ENCODE results near the gene TMEM42. TPM values are rescaled to one million over a fixed set of nuclear protein-coding genes. Genes with fewer than 3 reads are reported as not detected.

TMEM42 gene
- total and polyA plus RNA-seq, 2 experiments from 2014 or later: 7.4 to 13.3 TPM

GRCh38 chr3:44905446-44906157, 43.9 kb downstream of the TMEM42 start (continued):
- TF ChIP-seq REST (IDR thresholded peaks at IDR 0.05; ENCODE audit: unreplicated experiment) (no peak), ZNF331 (CRISPR knock-in tag; IDR thresholded peaks at IDR 0.05; ENCODE audit: low read depth) (no peak), ZNF114 (CRISPR knock-in tag; IDR thresholded peaks at IDR 0.05) (no peak), JUNB (IDR thresholded peaks at IDR 0.05; ENCODE audit: unreplicated experiment) (no peak), CTCF (conservative IDR thresholded peaks at IDR 0.05; ENCODE audit: low read depth in 2 of 2) (no peak), EZH2phosphoT487 (IDR thresholded peaks at IDR 0.05; ENCODE audit: unreplicated experiment) (no peak)

GRCh38 chr3:44906997-44907396, 45.3 kb downstream of the TMEM42 start:
- Mint-ChIP-seq H3K4me1 (no peaks in the 10 kb centered on the region), H3K9me3 (peaks cover 3% of the 10 kb centered on the region; the same call in 1 of the 3 replicates), H3K27ac (no peak overlapping the region), H3K27me3 (ENCODE audit: insufficient read depth, low read depth, poor library complexity) (peaks cover 6% of the 10 kb centered on the region), H3K36me3 (ENCODE audit: low read depth) (no peaks in the 10 kb centered on the region; the same call in 2 of the 3 replicates), H3K4me3 (no peak overlapping the region)
- Histone ChIP-seq H3K36me3 (ENCODE audit: insufficient read depth) (no peaks in the 10 kb centered on the region), H3K4me3 (no peak overlapping the region), H4K20me1 (replicated peaks; ENCODE audit: insufficient read depth) (no peaks in the 10 kb centered on the region), H2AFZ (no peak overlapping the region), H3K4me2 (no peak overlapping the region), H3F3A (replicated peaks; ENCODE audit: low read depth) (no peaks in the 10 kb centered on the region), H3K27ac (ENCODE audit: low read depth) (no peak overlapping the region), H3K4me1 (ENCODE audit: insufficient read depth) (no peaks in the 10 kb centered on the region), H3K27me3 (ENCODE audit: insufficient read depth) (no peaks in the 10 kb centered on the region), H3K9me2 (ENCODE audit: insufficient read depth) (peaks cover 4% of the 10 kb centered on the region; the same call in 1 of the 2 replicates), H3K79me2 (replicated peaks; ENCODE audit: insufficient read depth) (no peaks in the 10 kb centered on the region)
- DNase-seq (ENCODE audit: low spot score): no peak
- no peak for ATAC-seq
- TF ChIP-seq JUNB (IDR thresholded peaks at IDR 0.05; ENCODE audit: unreplicated experiment): no peak
- no peak for TF ChIP-seq REST (IDR thresholded peaks at IDR 0.05; ENCODE audit: unreplicated experiment)
- no peak for TF ChIP-seq ETS1 (IDR thresholded peaks at IDR 0.05)
- no peak for TF ChIP-seq STAT1 (IDR thresholded peaks at IDR 0.05; ENCODE audit: unreplicated experiment)
- no peak for TF ChIP-seq ZNF114 (CRISPR knock-in tag; IDR thresholded peaks at IDR 0.05)
- no peak for TF ChIP-seq ZNF331 (CRISPR knock-in tag; IDR thresholded peaks at IDR 0.05; ENCODE audit: low read depth)
- TF ChIP-seq POLR2AphosphoS5 (IDR thresholded peaks at IDR 0.05; ENCODE audit: low read depth): no peak
- no peak for TF ChIP-seq EZH2phosphoT487 (IDR thresholded peaks at IDR 0.05; ENCODE audit: unreplicated experiment)
- no peak for TF ChIP-seq EZH2 (IDR thresholded peaks at IDR 0.05; ENCODE audit: low read depth, unreplicated experiment)
- no peak for TF ChIP-seq CREB1 (CRISPR knock-in tag; IDR thresholded peaks at IDR 0.05; ENCODE audit: low read depth)

Measured in GM23338 (cell line).